HG02884 (cell line): ENCODE measurements around the gene SPECC1.
"Not testable (repeated sequence)": the region's sequence is repeated elsewhere in the genome, so short reads cannot be mapped to it uniquely, and the experiment has no call there.

Experiments
- ATAC-seq: cut with Tn5 transposase; IDR thresholded peaks from one replicate; pipeline ENCODE4 v1.9.1; 2021; ENCODE audit warnings: mild to moderate bottlenecking, moderate library complexity; ENCODE audit not compliant: unreplicated experiment

SPECC1 gene

GRCh38 chr17:20067711-20068110 lies 58.6 kb downstream of the SPECC1 start:
- ATAC-seq: no peak

GRCh38 chr17:20068445-20068844 lies 59.3 kb downstream of the SPECC1 start:
- ATAC-seq: no peak

- ATAC-seq: no peak
Observed at GRCh38 chr17:20071824-20072691, 62.9 kb downstream of the SPECC1 start.

GRCh38 chr17:20072692-20072992 lies 63.5 kb downstream of the SPECC1 start:
- no peak for ATAC-seq

- ATAC-seq: peak; percentile 61
Observed at GRCh38 chr17:20073055-20073979, 64.2 kb downstream of the SPECC1 start.

- no peak for ATAC-seq
Observed at GRCh38 chr17:20074001-20074400, 64.8 kb downstream of the SPECC1 start.

GRCh38 chr17:20074489-20074888 lies 65.3 kb downstream of the SPECC1 start:
- ATAC-seq: no peak

- not testable (repeated sequence) for ATAC-seq
Observed at GRCh38 chr17:20076137-20076536, 67.0 kb downstream of the SPECC1 start.

- no peak for ATAC-seq
Observed at GRCh38 chr17:20077978-20078685, 69.0 kb downstream of the SPECC1 start.

- ATAC-seq: no peak
Observed at GRCh38 chr17:20080513-20080912, 71.4 kb downstream of the SPECC1 start.

GRCh38 chr17:20083156-20083859 lies 74.1 kb downstream of the SPECC1 start:
- ATAC-seq: no peak

- no peak for ATAC-seq
Observed at GRCh38 chr17:20084621-20085282, 75.6 kb downstream of the SPECC1 start.

- ATAC-seq: no peak
Observed at GRCh38 chr17:20085283-20085845, 76.2 kb downstream of the SPECC1 start.

GRCh38 chr17:20086416-20087076 lies 77.4 kb downstream of the SPECC1 start:
- no peak for ATAC-seq

GRCh38 chr17:20087538-20088250 lies 78.5 kb downstream of the SPECC1 start:
- no peak for ATAC-seq

GRCh38 chr17:20089756-20090547 lies 80.8 kb downstream of the SPECC1 start:
- ATAC-seq: no peak

GRCh38 chr17:20091174-20092029 lies 82.2 kb downstream of the SPECC1 start:
- ATAC-seq: no peak
